HG02981 (cell line): ENCODE data around the gene OR51B4.
"Not testable (repeated sequence)": the region's sequence is repeated elsewhere in the genome, so short reads cannot be mapped to it uniquely, and the experiment has no call there.

Source experiments
- ATAC-seq: cut with Tn5 transposase; IDR thresholded peaks from one replicate; pipeline ENCODE4 v1.9.1; 2021; ENCODE audit warnings: mild to moderate bottlenecking, moderate library complexity; ENCODE audit not compliant: unreplicated experiment

The OR51B4 gene

GRCh38 chr11:5276697-5277096 is 25.0 kb downstream of the OR51B4 start:
- no peak for ATAC-seq

- ATAC-seq = no peak
These were observed 26.2 kb downstream of the OR51B4 start for GRCh38 chr11:5275369-5276110.

- ATAC-seq = no peak
These were observed 27.4 kb downstream of the OR51B4 start for GRCh38 chr11:5274395-5274794.

- ATAC-seq = no peak
These were observed 29.2 kb downstream of the OR51B4 start for GRCh38 chr11:5272395-5273017.

- ATAC-seq = no peak
These were observed 32.0 kb downstream of the OR51B4 start, which contains the start of gene HBE1 for GRCh38 chr11:5269715-5270147. Gene HBE1 (minus strand): TSS chr11:5269945. CDS start chr11:5269890, 55 bp downstream.

GRCh38 chr11:5267033-5267563 is 34.6 kb downstream of the OR51B4 start:
- no peak for ATAC-seq

- ATAC-seq = no peak
These were observed 35.1 kb downstream of the OR51B4 start for GRCh38 chr11:5266609-5267008.

GRCh38 chr11:5265832-5266231 is 35.9 kb downstream of the OR51B4 start:
- no peak for ATAC-seq

- no peak for ATAC-seq
These were observed 43.0 kb downstream of the OR51B4 start for GRCh38 chr11:5258543-5259262.

GRCh38 chr11:5257296-5257695 is 44.5 kb downstream of the OR51B4 start:
- ATAC-seq = no peak

- ATAC-seq = not testable (repeated sequence)
These were observed 46.9 kb downstream of the OR51B4 start, which contains the start of gene HBG2 for GRCh38 chr11:5254646-5255413. Gene HBG2 (minus strand): TSS chr11:5254781. CDS start chr11:5254728, 53 bp downstream.

GRCh38 chr11:5254023-5254422 is 47.7 kb downstream of the OR51B4 start:
- ATAC-seq = not testable (repeated sequence)

- ATAC-seq = not testable (repeated sequence)
These were observed 48.3 kb downstream of the OR51B4 start for GRCh38 chr11:5253440-5253839.

- ATAC-seq = no peak
These were observed 48.9 kb downstream of the OR51B4 start for GRCh38 chr11:5252919-5253265.

- ATAC-seq = no peak
These were observed 49.4 kb downstream of the OR51B4 start for GRCh38 chr11:5252192-5252918.

- ATAC-seq = no peak
These were observed 50.0 kb downstream of the OR51B4 start for GRCh38 chr11:5251746-5252145.
